ENCODE measurements around the gene SLC41A1. TPM values are rescaled to one million over a fixed set of nuclear protein-coding genes. Genes with fewer than 3 reads are reported as not detected.

The SLC41A1 gene
- total and polyA plus RNA-seq, 9 of the 15 experiments (the other 6 are each of a cell fraction or from before 2014, with no cell fraction given) = 4.1 to 29.3 (median 11.4) TPM

DNA sequence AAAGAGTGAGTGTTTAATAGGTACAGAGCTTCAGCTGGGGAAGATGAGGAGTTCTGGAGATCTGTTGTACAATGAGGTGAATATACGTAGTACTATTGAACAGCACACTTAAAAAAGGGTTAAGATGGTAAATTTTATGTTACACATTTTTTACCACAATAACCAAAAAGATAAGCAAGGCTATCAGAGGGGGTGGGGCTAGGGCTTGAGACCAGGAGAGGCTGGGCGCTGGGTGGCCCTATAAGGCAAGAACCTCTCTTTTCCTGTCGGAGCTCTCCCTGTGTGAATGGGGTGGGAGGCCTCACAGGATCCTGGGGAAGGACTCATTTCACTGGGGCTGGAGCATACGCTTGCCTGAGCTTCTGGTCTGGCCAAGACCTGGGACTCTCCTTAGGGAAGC is 9.0 kb downstream of the SLC41A1 start:
- Histone ChIP-seq H3K9me3 (replicated peaks; ENCODE audit: control insufficient read depth, insufficient read depth, low read depth, low read length) (no peaks in the 10 kb centered on the region), H2AFZ (ENCODE audit: low read depth, low read length) (no peak overlapping the region), H3K79me2 (ENCODE audit: control insufficient read depth, insufficient read depth, low read length) (peaks cover 7% of the 10 kb centered on the region; the same call in 1 of the 3 replicates), H3K9ac (ENCODE audit: insufficient read depth in 1 of 2, low read depth in 2 of 2, low read length in 2 of 2) (peak overlapping the region in 1 of 2 experiments; percentile 30; a peak in 1 of 4 replicates), H3K36me3 (ENCODE audit: control insufficient read depth, insufficient read depth, low read length) (peaks cover 17% of the 10 kb centered on the region; the same call in 2 of the 3 replicates), H3K4me3 (no peak overlapping the region), H3K4me2 (ENCODE audit: insufficient read depth, low read length) (no peak overlapping the region), H4K20me1 (replicated peaks; ENCODE audit: control insufficient read depth, insufficient read depth, low read length) (peaks cover 19% of the 10 kb centered on the region), H3K27me3 (ENCODE audit: control insufficient read depth in 2 of 2, insufficient read depth in 2 of 2, low read length in 2 of 2) (no peaks in the 10 kb centered on the region), H3K9me1 (ENCODE audit: control insufficient read depth, insufficient read depth, low read length) (peaks cover 3% of the 10 kb centered on the region), H3K4me1 (replicated peaks in 1 of 2; ENCODE audit: control insufficient read depth in 2 of 2, insufficient read depth in 2 of 2, low read length in 2 of 2) (peaks cover 8 to 16% of the 10 kb centered on the region in 2 experiments; a peak in 4 of 5 replicates), H3K27ac (ENCODE audit: extremely low read depth, low read depth, low read length) (no peak overlapping the region)
- no peak for DNase-seq (ENCODE audit: extremely low read depth in 1 of 4, low spot score in 3 of 4)
- no TSS peak for BruUV-seq (replicated peaks)
- WGBS (ENCODE audit: insufficient coverage, low coverage, missing lambda C conversion rate) = 62% methylated on average over 4 of the region's 4 CpGs
- POLR2A ChIA-PET = interaction anchor here (0.6 to 2.5 kb wide), 4 partner anchors 8 to 860 kb away, joined by 3 to 6 read pairs (median 3); partner anchors contain the start of gene SLC41A1
- FAIRE-seq = no peak
- intact Hi-C loops (cut with micrococcal nuclease) = no loop called here
- in situ Hi-C loops (cut with MboI) = no loop called here
- no peak for ATAC-seq
- CTCF ChIA-PET (ENCODE audit: low intra/inter-chr PET ratio) = no interaction called here
- TF ChIP-seq TGIF2 (CRISPR knock-in tag; IDR thresholded peaks at IDR 0.05) = no peak
- TF ChIP-seq RERE (CRISPR knock-in tag; IDR thresholded peaks at IDR 0.05; ENCODE audit: borderline replicate concordance) = no peak
- TF ChIP-seq E2F3 (CRISPR knock-in tag; IDR thresholded peaks at IDR 0.05) = no peak
- no peak for TF ChIP-seq IFI16 (CRISPR knock-in tag; IDR thresholded peaks at IDR 0.05)
- TF ChIP-seq ZBTB43 (CRISPR knock-in tag; IDR thresholded peaks at IDR 0.05) = no peak
- no peak for TF ChIP-seq GABPA (tag; conservative IDR thresholded peaks at IDR 0.05; ENCODE audit: low read depth)
- no peak for TF ChIP-seq CHAMP1 (IDR thresholded peaks at IDR 0.05)
- TF ChIP-seq DMBX1 (CRISPR knock-in tag; IDR thresholded peaks at IDR 0.05; ENCODE audit: borderline replicate concordance) = no peak
- TF ChIP-seq MXI1 (IDR thresholded peaks at IDR 0.05; ENCODE audit: low read depth, low read length) = no peak
- TF ChIP-seq HOXB6 (CRISPR knock-in tag; IDR thresholded peaks at IDR 0.05; ENCODE audit: borderline replicate concordance) = no peak
- TF ChIP-seq DDX20 (tag; IDR thresholded peaks at IDR 0.05; ENCODE audit: low read depth) = no peak
- TF ChIP-seq ZNF695 (CRISPR knock-in tag; IDR thresholded peaks at IDR 0.05) = no peak

All from K562 (cell line).